HepG2 (cell line): Measurements from ENCODE around the gene IRF7. TPM values are rescaled to one million over a fixed set of nuclear protein-coding genes. Genes with fewer than 3 reads are reported as not detected.

ENCODE experiments used
- AGO1 ChIP-seq: fragments of 200-400 bp; formaldehyde crosslinking; IDR thresholded peaks from 2 replicates; pipeline ENCODE4 v1.6.1; 2017; ENCODE audit warnings: mild to moderate bottlenecking, low read depth, low read length, moderate library complexity; ENCODE audit not compliant: poor library complexity, severe bottlenecking
- BCL3 ChIP-seq: sonication (generic); formaldehyde crosslinking; IDR thresholded peaks from 2 replicates; pipeline ENCODE4 v1.5.1; 2020; ENCODE audit warnings: mild to moderate bottlenecking, missing genetic modification reagents, moderate library complexity
- BRCA1 ChIP-seq: sonication (generic); formaldehyde crosslinking; IDR thresholded peaks from 2 replicates; pipeline ENCODE4 v1.4.0; 2020; ENCODE audit warnings: missing genetic modification reagents
- BRF2 ChIP-seq: sonication (generic); formaldehyde crosslinking; IDR thresholded peaks from 2 replicates; pipeline ENCODE4 v1.8.1; 2022; ENCODE audit warnings: mild to moderate bottlenecking, missing genetic modification reagents
- CBX5 ChIP-seq: sonication (generic); formaldehyde crosslinking; IDR thresholded peaks from 2 replicates; pipeline ENCODE4 v1.4.0; 2020; ENCODE audit warnings: missing genetic modification reagents, borderline replicate concordance
- CCAR2 ChIP-seq: fragments of 200-400 bp; formaldehyde crosslinking; optimal IDR thresholded peaks from 2 replicates; pipeline ENCODE3; 2018; ENCODE audit warnings: low read depth, mild to moderate bottlenecking, low read length, moderate library complexity
- FOSL2 ChIP-seq: sonication (generic); formaldehyde crosslinking; IDR thresholded peaks from 2 replicates; pipeline ENCODE4 v1.4.0; 2020; ENCODE audit warnings: missing genetic modification reagents
- FOXA3 ChIP-seq: IDR thresholded peaks from 2 replicates; pipeline ENCODE4 v1.6.1; 2016; ENCODE audit warnings: missing genetic modification reagents, missing compliant biosample characterization
- GATA4 ChIP-seq: sonication (generic); IDR thresholded peaks from 2 replicates; pipeline ENCODE4 v1.6.1; 2016; ENCODE audit warnings: antibody characterized with exemption, low read depth, borderline replicate concordance
- MLLT10 ChIP-seq: sonication (generic); formaldehyde crosslinking; IDR thresholded peaks from 2 replicates; pipeline ENCODE4 v1.4.0; 2020; ENCODE audit warnings: missing genetic modification reagents
- NR2F2 ChIP-seq: IDR thresholded peaks from 2 replicates; pipeline ENCODE4 v1.6.1; 2012; ENCODE audit warnings: low read depth, inconsistent platforms, borderline replicate concordance
- NR2F6 ChIP-seq, 2 experiments: IDR thresholded peaks; 2 replicates each; pipeline ENCODE4 v1.6.1; 2016; ENCODE audit warnings: antibody characterized with exemption in 1 of 2, mild to moderate bottlenecking in 1 of 2
- PAXIP1 ChIP-seq: sonication (generic); formaldehyde crosslinking; conservative IDR thresholded peaks from 2 replicates; pipeline ENCODE4 v1.4.0; 2020; ENCODE audit warnings: mild to moderate bottlenecking, missing genetic modification reagents, moderate library complexity
- RARA ChIP-seq: IDR thresholded peaks from 2 replicates; pipeline ENCODE4 v1.6.1; 2016; ENCODE audit warnings: missing genetic modification reagents, missing compliant biosample characterization
- RBFOX2 ChIP-seq: fragments of 200-400 bp; formaldehyde crosslinking; IDR thresholded peaks from 2 replicates; pipeline ENCODE4 v1.6.1; 2017; ENCODE audit warnings: low read depth, mild to moderate bottlenecking, low read length
- SMAD3 ChIP-seq: sonication (generic); formaldehyde crosslinking; IDR thresholded peaks from 2 replicates; pipeline ENCODE4 v1.4.0; 2020; ENCODE audit warnings: missing genetic modification reagents
- ZBTB21 ChIP-seq: sonication (generic); formaldehyde crosslinking; IDR thresholded peaks from 2 replicates; pipeline ENCODE4 v1.4.0; 2020; ENCODE audit warnings: missing genetic modification reagents
- ZNF263 ChIP-seq: sonication (generic); formaldehyde crosslinking; IDR thresholded peaks from 2 replicates; pipeline ENCODE4 v1.4.0; 2020; ENCODE audit warnings: missing genetic modification reagents
- ZNF333 ChIP-seq: sonication (generic); formaldehyde crosslinking; IDR thresholded peaks from 2 replicates; pipeline ENCODE4 v1.4.0; 2020; ENCODE audit warnings: mild to moderate bottlenecking, missing genetic modification reagents, borderline replicate concordance
- ZNF510 ChIP-seq: sonication (generic); formaldehyde crosslinking; IDR thresholded peaks from 2 replicates; pipeline ENCODE4 v1.4.0; 2020; ENCODE audit warnings: low read depth, mild to moderate bottlenecking, missing genetic modification reagents
- ZNF816 ChIP-seq: sonication (generic); formaldehyde crosslinking; IDR thresholded peaks from 2 replicates; pipeline ENCODE4 v1.8.0; 2022; ENCODE audit warnings: missing genetic modification reagents, mild to moderate bottlenecking, borderline replicate concordance
- polyA plus RNA-seq, 8 experiments: library from polyadenylated mRNA; depleted of rRNA in 3 of 8; stranded (reverse) in 7 of 8; unstranded in 1 of 8; fragments of >200 nt; fragmentation: Illumina TruSeq in 4 of 8; extraction: Trizol in 4 of 8; gene quantifications; 2 replicates each; pipeline versions ENCODE4 v1.2.1 to v1.2.3, GENCODE V29; 2011 to 2016; ENCODE audit warnings: low read depth in 4 of 8, missing spikeins in 1 of 8, mixed read lengths in 1 of 8; ENCODE audit not compliant: insufficient read depth in 1 of 8
- total RNA-seq, 5 experiments: library from RNA; depleted of rRNA; stranded (reverse); fragments of >200 nt; fragmentation: Illumina TruSeq; extraction: Trizol; gene quantifications; 2 replicates each; pipeline ENCODE4 v1.2.3, GENCODE V29; 2016; ENCODE audit warnings: low read depth in 1 of 5
- TF ChIP-seq, protein P1 (sequence below): IDR thresholded peaks from 2 replicates; pipeline ENCODE4 v1.6.1; 2012; ENCODE audit warnings: inconsistent platforms
- TF ChIP-seq, protein P2 (sequence below): sonication (generic); formaldehyde crosslinking; IDR thresholded peaks from 2 replicates; pipeline ENCODE4 v1.8.1; 2023; ENCODE audit warnings: mild to moderate bottlenecking, moderate library complexity, missing genetic modification reagents

Gene IRF7
- total and polyA plus RNA-seq, 2 of the 13 experiments (the other 11 are each of a cell fraction or from before 2014, with no cell fraction given): not detected

- TF ChIP-seq FOSL2 (CRISPR knock-in tag) (0 out of 2 replicates have a peak, but pooled peaks have one; percentile 5), RBFOX2 (0 out of 2 replicates have a peak, but pooled peaks have one; percentile 23), PAXIP1 (CRISPR knock-in tag) (0 out of 2 replicates have a peak, but pooled peaks have one; percentile 31), GATA4 (no peak), AGO1 (no peak), ZBTB21 (CRISPR knock-in tag) (no peak), BRF2 (CRISPR knock-in tag) (no peak), RARA (peak; percentile 24; the same call in 1 of the 2 replicates), NR2F2 (no peak), BRCA1 (no peak), ZNF263 (CRISPR knock-in tag) (no peak), BCL3 (CRISPR knock-in tag) (no peak), NR2F6 (IDR thresholded peaks at IDR 0.05) (no peak), NR2F6 (CRISPR knock-in tag; IDR thresholded peaks at IDR 0.05) (no peak), FOXA3 (CRISPR knock-in tag) (peak; percentile 63), SMAD3 (CRISPR knock-in tag) (no peak), CBX5 (CRISPR knock-in tag) (no peak), ZNF333 (CRISPR knock-in tag) (no peak), CCAR2 (no peak), MLLT10 (CRISPR knock-in tag) (no peak), ZNF510 (CRISPR knock-in tag) (no peak), ZNF816 (CRISPR knock-in tag) (no peak)
- TF ChIP-seq, protein P1, sequence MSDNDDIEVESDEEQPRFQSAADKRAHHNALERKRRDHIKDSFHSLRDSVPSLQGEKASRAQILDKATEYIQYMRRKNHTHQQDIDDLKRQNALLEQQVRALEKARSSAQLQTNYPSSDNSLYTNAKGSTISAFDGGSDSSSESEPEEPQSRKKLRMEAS: peak; percentile 40; the same call in 1 of the 2 replicates
- TF ChIP-seq, protein P2, sequence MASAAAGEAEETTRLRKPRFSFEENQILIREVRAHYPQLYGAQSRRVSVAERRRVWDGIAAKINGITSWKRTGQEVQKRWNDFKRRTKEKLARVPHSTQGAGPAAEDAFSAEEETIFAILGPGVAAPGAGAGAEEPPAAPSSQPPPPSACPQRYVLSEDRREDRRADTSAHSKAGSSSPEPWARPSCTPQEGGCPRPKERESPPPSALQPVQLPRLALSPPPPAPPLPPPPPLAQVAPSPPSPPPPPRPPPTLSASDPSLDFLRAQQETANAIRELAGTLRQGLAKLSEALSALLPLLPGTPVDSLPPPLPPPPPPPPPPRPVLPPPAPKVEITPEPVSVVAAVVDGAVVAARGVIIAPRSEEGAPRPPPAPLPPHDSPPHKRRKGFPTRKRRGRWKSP (CRISPR knock-in tag): 0 out of 2 replicates have a peak, but pooled peaks have one; percentile 8
Measured at GRCh38 chr11:586376-587316, 29.1 kb downstream of the IRF7 start (continued).
